Urinary bladder (tissue), 4 donors: ENCODE data around the gene POLR3E. TPM values are rescaled to one million over a fixed set of nuclear protein-coding genes. Genes with fewer than 3 reads are reported as not detected.

Source experiments
- DNase-seq: peaks from one replicate; pipeline ENCODE4 v3.0.0-alpha.2; 2015; ENCODE audit errors: extremely low spot score
- H3K27ac ChIP-seq: one replicate; pipeline ENCODE4 v1.5.1; 2013; ENCODE audit warnings: low read depth, mild to moderate bottlenecking, moderate library complexity
- H3K36me3 ChIP-seq: one replicate; pipeline ENCODE4 v1.6.1; 2013; ENCODE audit warnings: mild to moderate bottlenecking, moderate library complexity; ENCODE audit not compliant: insufficient read depth
- H3K4me1 ChIP-seq: one replicate; pipeline ENCODE4 v1.6.1; 2013; ENCODE audit warnings: mild to moderate bottlenecking, moderate library complexity; ENCODE audit not compliant: insufficient read depth
- H3K4me3 ChIP-seq: one replicate; pipeline ENCODE4 v1.5.1; 2013; ENCODE audit warnings: low read depth, low read length
- WGBS: extraction: QIAGEN DNeasy Blood & Tissue Kit; methylation state at CpG from one replicate; pipeline ENCODE4 v1.1.7; 2013; 5-methylcytosine and 5-hydroxymethylcytosine counted together
- polyA plus RNA-seq: library from polyadenylated mRNA; stranded (reverse); fragments of 200-250 nt; gene quantifications from one replicate; pipeline ENCODE4 v1.2.3, GENCODE V29; 2013
- total RNA-seq: library from RNA; depleted of rRNA; stranded (reverse); fragments of >200 nt; gene quantifications from one replicate; pipeline ENCODE4 v1.2.3, GENCODE V29; 2014
- donor health status: healthy with polysubstance abuse.
- donor health status: healthy.

POLR3E gene
- total and polyA plus RNA-seq, 2 donors = 26.2 to 31.9 TPM

GRCh38 chr16:22374311-22375116 lies 77.3 kb downstream of the POLR3E start, which contains the start of gene CDR2:
Gene CDR2, minus strand, starts transcription at chr16:22374619. Its CDS starts 310 bp downstream, at chr16:22374309.
- peaks cover 3% of the 10 kb centered on the region for H3K4me1 ChIP-seq
- peak within 1 kb of the TSS; percentile 94 for H3K27ac ChIP-seq
- H3K4me3 ChIP-seq = peak within 1 kb of the TSS; percentile 90
- peak; percentile 95 for DNase-seq
- H3K36me3 ChIP-seq = no peaks in the 10 kb centered on the region
- under 1% methylated on average over 96 of the region's 96 CpGs for WGBS

GRCh38 chr16:22375117-22375962 lies 78.1 kb downstream of the POLR3E start:
- H3K4me3 ChIP-seq = peak overlapping the region; percentile 90
- WGBS = 35% methylated on average over 28 of the region's 28 CpGs
- no peak for DNase-seq
- H3K4me1 ChIP-seq = peaks cover 3% of the 10 kb centered on the region
- H3K36me3 ChIP-seq = no peaks in the 10 kb centered on the region
- no peak overlapping the region for H3K27ac ChIP-seq

GRCh38 chr16:22375963-22376640 lies 78.9 kb downstream of the POLR3E start:
- Histone ChIP-seq H3K27ac (no peak overlapping the region), H3K36me3 (no peaks in the 10 kb centered on the region), H3K4me1 (peaks cover 1% of the 10 kb centered on the region), H3K4me3 (no peak overlapping the region)
- WGBS = 94% methylated on average over 8 of the region's 8 CpGs
- no peak for DNase-seq

DNA sequence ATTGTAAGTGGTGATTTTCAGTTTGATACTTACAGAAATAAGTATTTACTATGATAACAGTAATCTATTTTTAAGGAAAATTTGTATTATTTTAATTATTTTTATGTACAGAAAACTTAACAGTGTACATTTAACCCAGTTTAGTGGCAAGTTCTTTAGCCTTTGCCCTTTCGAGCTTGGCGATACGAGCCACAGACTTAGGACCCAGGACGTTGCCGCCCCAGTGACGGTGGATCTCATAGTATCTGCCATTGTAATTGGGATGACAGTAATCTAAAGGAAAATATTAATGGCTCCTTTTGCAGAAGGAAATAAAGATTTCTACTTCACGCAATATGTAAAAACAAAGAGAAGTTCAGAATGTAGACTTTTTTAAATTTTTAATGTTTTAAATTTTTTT lies 82.4 kb downstream of the POLR3E start:
- Histone ChIP-seq H3K27ac (no peak overlapping the region), H3K36me3 (no peaks in the 10 kb centered on the region), H3K4me1 (no peaks in the 10 kb centered on the region), H3K4me3 (no peak overlapping the region)
- whole genome bisulfite sequencing = 97% methylated on average over 7 of the region's 7 CpGs
- no peak for DNase-seq

DNA sequence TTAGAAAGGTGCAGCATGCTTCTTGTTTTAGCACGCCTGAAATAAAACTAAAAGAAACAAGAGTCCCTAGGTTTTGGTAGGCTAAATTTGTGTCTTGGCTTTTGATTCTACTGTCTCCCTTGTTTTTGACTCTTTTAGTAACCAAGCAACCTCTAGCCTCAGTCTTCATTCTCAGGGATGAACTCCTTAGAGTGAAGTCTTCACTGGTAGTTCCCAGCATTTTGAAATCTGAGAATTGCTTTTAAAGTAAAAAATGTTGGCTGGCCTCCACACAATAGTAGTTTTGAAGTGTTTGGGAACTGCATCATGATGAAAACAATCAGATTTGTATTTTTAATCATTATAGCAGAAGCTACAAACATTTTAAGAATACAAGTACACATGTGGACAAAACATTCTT lies 83.3 kb downstream of the POLR3E start:
- H3K4me1 ChIP-seq = no peaks in the 10 kb centered on the region
- no peak overlapping the region for H3K4me3 ChIP-seq
- 70% methylated on average over 1 of the region's 1 CpG for WGBS
- DNase-seq = no peak
- no peak overlapping the region for H3K27ac ChIP-seq
- H3K36me3 ChIP-seq = no peaks in the 10 kb centered on the region

DNA sequence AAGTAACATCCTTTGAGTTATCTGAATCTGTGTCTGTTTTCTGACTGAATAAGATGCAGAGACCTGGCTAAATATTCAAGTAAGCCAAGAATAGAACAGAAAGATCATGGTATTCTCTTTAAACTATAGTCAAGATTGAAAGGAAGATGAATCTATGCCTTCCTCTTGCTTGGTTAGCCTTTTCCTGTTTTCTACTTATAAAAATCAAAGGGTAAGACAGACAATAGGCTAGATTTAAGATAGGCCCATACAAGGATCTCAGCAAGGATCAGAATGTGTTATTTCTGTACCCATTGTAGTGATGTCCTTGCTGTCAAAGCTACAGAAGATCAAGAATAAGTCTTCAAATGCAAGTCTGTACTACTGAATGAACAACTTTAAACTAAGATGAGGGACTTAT lies 84.2 kb downstream of the POLR3E start:
- no peaks in the 10 kb centered on the region for H3K36me3 ChIP-seq
- no peak overlapping the region for H3K4me3 ChIP-seq
- H3K4me1 ChIP-seq = no peaks in the 10 kb centered on the region
- DNase-seq = no peak
- no peak overlapping the region for H3K27ac ChIP-seq

- H3K27ac ChIP-seq = no peak overlapping the region
- no peaks in the 10 kb centered on the region for H3K4me1 ChIP-seq
- H3K4me3 ChIP-seq = no peak overlapping the region
- no peaks in the 10 kb centered on the region for H3K36me3 ChIP-seq
- no peak for DNase-seq
- WGBS = 92% methylated on average over 3 of the region's 3 CpGs
Measured at GRCh38 chr16:22383827-22384226, 86.6 kb downstream of the POLR3E start.

Other genes starting within 250 kb of the POLR3E start
- gene VWA3A, start 204.9 kb upstream of the POLR3E start, total RNA-seq = 0.11 TPM
- gene VWA3A, start 204.9 kb upstream of the POLR3E start, polyA plus RNA-seq = 0.05 TPM
- not detected for gene SDR42E2, start 134.9 kb upstream of the POLR3E start, total RNA-seq
- gene SDR42E2, start 134.9 kb upstream of the POLR3E start, polyA plus RNA-seq = not detected
- 37.2 TPM for gene EEF2K, start 91.1 kb upstream of the POLR3E start, total RNA-seq
- 26.6 TPM for gene EEF2K, start 91.1 kb upstream of the POLR3E start, polyA plus RNA-seq
- gene CDR2, start 77.2 kb downstream of the POLR3E start, total RNA-seq = 48.6 TPM
- gene CDR2, start 77.2 kb downstream of the POLR3E start, polyA plus RNA-seq = 22.9 TPM
- gene NPIPB5, start 213.5 kb downstream of the POLR3E start, total RNA-seq = 371 TPM
- 46.0 TPM for gene NPIPB5, start 213.5 kb downstream of the POLR3E start, polyA plus RNA-seq